HFFc6 (cell line): Measurements from ENCODE around the gene BSX. TPM values are rescaled to one million over a fixed set of nuclear protein-coding genes. Genes with fewer than 3 reads are reported as not detected.

Experiments used
- DNase-seq: peaks from one replicate; pipeline ENCODE4 v3.0.0-alpha.2; 2018
- H3K27ac Mint-ChIP-seq: 2 replicates; pipeline ENCODE4 v1.8.0; 2020; ENCODE audit warnings: mild to moderate bottlenecking, mixed read lengths
- H3K27me3 Mint-ChIP-seq: 2 replicates; pipeline ENCODE4 v1.8.0; 2021; ENCODE audit warnings: mild to moderate bottlenecking, moderate library complexity, mixed read lengths; ENCODE audit not compliant: insufficient read depth
- H3K36me3 Mint-ChIP-seq: 2 replicates; pipeline ENCODE4 v1.8.0; 2021; ENCODE audit warnings: low read depth, mixed read lengths
- H3K4me1 Mint-ChIP-seq: 2 replicates; pipeline ENCODE4 v1.8.0; 2020; ENCODE audit warnings: low read depth, mixed read lengths
- H3K4me3 Mint-ChIP-seq: 2 replicates; pipeline ENCODE4 v1.8.0; 2020; ENCODE audit warnings: mild to moderate bottlenecking, moderate library complexity, mixed read lengths
- H3K9me3 Mint-ChIP-seq: 2 replicates; pipeline ENCODE4 v1.8.0; 2020; ENCODE audit warnings: mild to moderate bottlenecking, mixed read lengths
- total RNA-seq, 6 experiments: library from RNA; stranded (reverse); fragmentation: NEBNext Ultra II Directional; extraction: Animal tissue kit (Norgen Biotek cat#: 25700); gene quantifications; 2 replicates in 1 of 6; 3 replicates in 5 of 6; pipeline ENCODE4 v1.2.3, GENCODE V29; 2021
- TF ChIP-seq, protein P1 (sequence below): fragments of 200-600 bp; sonication (generic); IDR thresholded peaks from 2 replicates; pipeline ENCODE4 v1.5.0; 2021; ENCODE audit warnings: antibody characterized with exemption, mild to moderate bottlenecking

BSX gene
- total RNA-seq, 6 experiments from 2014 or later, result not detected

GRCh38 chr11:123006860-123007542 lies 25.4 kb upstream of the BSX start:
- Mint-ChIP-seq H3K36me3 (no peaks in the 10 kb centered on the region), H3K4me1 (no peaks in the 10 kb centered on the region), H3K27me3 (peaks cover 16% of the 10 kb centered on the region), H3K4me3 (no peak overlapping the region), H3K27ac (no peak overlapping the region), H3K9me3 (no peaks in the 10 kb centered on the region)
- TF ChIP-seq, protein P1, sequence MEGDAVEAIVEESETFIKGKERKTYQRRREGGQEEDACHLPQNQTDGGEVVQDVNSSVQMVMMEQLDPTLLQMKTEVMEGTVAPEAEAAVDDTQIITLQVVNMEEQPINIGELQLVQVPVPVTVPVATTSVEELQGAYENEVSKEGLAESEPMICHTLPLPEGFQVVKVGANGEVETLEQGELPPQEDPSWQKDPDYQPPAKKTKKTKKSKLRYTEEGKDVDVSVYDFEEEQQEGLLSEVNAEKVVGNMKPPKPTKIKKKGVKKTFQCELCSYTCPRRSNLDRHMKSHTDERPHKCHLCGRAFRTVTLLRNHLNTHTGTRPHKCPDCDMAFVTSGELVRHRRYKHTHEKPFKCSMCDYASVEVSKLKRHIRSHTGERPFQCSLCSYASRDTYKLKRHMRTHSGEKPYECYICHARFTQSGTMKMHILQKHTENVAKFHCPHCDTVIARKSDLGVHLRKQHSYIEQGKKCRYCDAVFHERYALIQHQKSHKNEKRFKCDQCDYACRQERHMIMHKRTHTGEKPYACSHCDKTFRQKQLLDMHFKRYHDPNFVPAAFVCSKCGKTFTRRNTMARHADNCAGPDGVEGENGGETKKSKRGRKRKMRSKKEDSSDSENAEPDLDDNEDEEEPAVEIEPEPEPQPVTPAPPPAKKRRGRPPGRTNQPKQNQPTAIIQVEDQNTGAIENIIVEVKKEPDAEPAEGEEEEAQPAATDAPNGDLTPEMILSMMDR, result no peak
- DNase-seq, result no peak

GRCh38 chr11:123000721-123001120 lies 19.1 kb upstream of the BSX start:
- no peak for DNase-seq
- peaks cover 38% of the 10 kb centered on the region for H3K27me3 Mint-ChIP-seq

DNA sequence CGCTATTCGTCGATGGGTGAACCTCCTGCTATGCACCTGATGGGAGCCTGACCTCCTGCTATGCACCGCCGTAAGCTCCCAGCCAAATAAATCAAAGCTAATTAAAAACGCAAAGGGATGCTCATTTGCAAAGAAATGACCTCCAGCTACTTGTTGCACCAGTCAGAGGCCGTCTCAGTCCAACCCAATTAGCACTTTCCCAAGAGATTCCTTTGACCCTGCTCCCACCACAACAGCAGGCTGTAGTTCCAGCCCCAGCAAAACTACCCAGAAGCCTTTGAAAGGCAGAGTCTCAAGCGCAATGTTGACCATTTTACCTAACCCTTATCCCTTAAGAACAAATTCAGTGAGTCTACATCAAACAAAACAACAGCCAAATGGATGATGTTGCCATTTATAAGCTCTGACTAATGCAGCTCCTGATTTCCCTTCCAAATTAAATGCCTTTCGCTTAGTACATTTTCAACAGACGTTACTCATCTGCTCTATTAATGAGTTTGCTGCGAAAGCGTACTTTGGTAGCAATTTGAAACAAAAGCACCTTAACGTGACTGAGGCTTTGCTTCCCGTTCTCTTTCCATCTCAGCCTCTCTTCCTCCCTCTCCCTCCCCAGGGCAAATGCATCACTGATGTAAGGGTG lies 17.2 kb upstream of the BSX start:
- TF ChIP-seq, protein P1, result no peak
- Mint-ChIP-seq H3K36me3 (no peaks in the 10 kb centered on the region), H3K9me3 (no peaks in the 10 kb centered on the region), H3K4me3 (no peak overlapping the region), H3K27ac (no peak overlapping the region), H3K27me3 (peaks cover 44% of the 10 kb centered on the region), H3K4me1 (peaks cover 12% of the 10 kb centered on the region)
- DNase-seq, result peak; percentile 5

More at GRCh38 chr11:123000721-123001120, 19.1 kb upstream of the BSX start:
- Mint-ChIP-seq H3K4me1 (peaks cover 12% of the 10 kb centered on the region), H3K36me3 (no peaks in the 10 kb centered on the region), H3K9me3 (no peaks in the 10 kb centered on the region), H3K27ac (no peak overlapping the region), H3K4me3 (no peak overlapping the region)
- TF ChIP-seq, protein P1, result no peak

GRCh38 chr11:122995526-122995925 lies 13.9 kb upstream of the BSX start:
- no peak for DNase-seq
- Mint-ChIP-seq H3K4me3 (no peak overlapping the region), H3K27ac (no peak overlapping the region), H3K9me3 (no peaks in the 10 kb centered on the region), H3K36me3 (no peaks in the 10 kb centered on the region), H3K27me3 (peaks cover 46% of the 10 kb centered on the region), H3K4me1 (peaks cover 12% of the 10 kb centered on the region)
- TF ChIP-seq, protein P1, result no peak

- TF ChIP-seq, protein P1, result no peak
- no peak overlapping the region for H3K27ac Mint-ChIP-seq
- DNase-seq, result no peak
- no peaks in the 10 kb centered on the region for H3K36me3 Mint-ChIP-seq
- H3K4me3 Mint-ChIP-seq, result peak overlapping the region; percentile 89
- no peaks in the 10 kb centered on the region; the same call in 1 of the 2 replicates for H3K4me1 Mint-ChIP-seq
- H3K27me3 Mint-ChIP-seq, result peaks cover 67% of the 10 kb centered on the region
- H3K9me3 Mint-ChIP-seq, result no peaks in the 10 kb centered on the region
Observed at GRCh38 chr11:122984186-122985011, 2.8 kb upstream of the BSX start.
